Mesenteric fat pad (tissue), 1 donor: ENCODE measurements around the gene DCDC2B. TPM values are rescaled to one million over a fixed set of nuclear protein-coding genes. Genes with fewer than 3 reads are reported as not detected.
"Not testable (repeated sequence)": the region's sequence is repeated elsewhere in the genome, so short reads cannot be mapped to it uniquely, and the experiment has no call there.

Experiments
- DNase-seq: peaks from one replicate; pipeline ENCODE4 v3.0.0-alpha.2; 2020; ENCODE audit warnings: low spot score
- long read RNA-seq: library from polyadenylated mRNA; unstranded; transcript quantifications from one replicate; pipeline ENCODE4 v2.0.0, GENCODE V29; 2020
- total RNA-seq: library from RNA; stranded (reverse); fragmentation: NEBNext Ultra II Directional; extraction: Animal tissue kit (Norgen Biotek cat#: 25700); gene quantifications from one replicate; pipeline ENCODE4 v1.2.1, GENCODE V29; 2021
- donor health status: DM: yes; HTN: yes; CAD: no.

The DCDC2B gene
- total RNA-seq, result not detected
- long read RNA-seq, partial matches to known transcripts, result 0 of 2 reads
- long read RNA-seq, other reads (novel, unspliced or antisense), result 2 of 2 reads

- no peak for DNase-seq
These were observed at the start of gene DCDC2B for GRCh38 chr1:32208891-32209328. DCDC2B (plus strand) TSS chr1:32209089; CDS start chr1:32209094, 5 bp downstream.

GRCh38 chr1:32159189-32159588 lies 49.7 kb upstream of the DCDC2B start:
- no peak for DNase-seq

- DNase-seq, result no peak
These were observed 45.5 kb upstream of the DCDC2B start for GRCh38 chr1:32163405-32163804.

GRCh38 chr1:32165633-32166032 lies 43.3 kb upstream of the DCDC2B start:
- not testable (repeated sequence) for DNase-seq

GRCh38 chr1:32170991-32171390 lies 37.9 kb upstream of the DCDC2B start:
- DNase-seq, result no peak

GRCh38 chr1:32172621-32173245 lies 36.2 kb upstream of the DCDC2B start:
- no peak for DNase-seq

- DNase-seq, result no peak
These were observed 30.3 kb upstream of the DCDC2B start for GRCh38 chr1:32178380-32179192.

- DNase-seq, result no peak
These were observed 29.8 kb upstream of the DCDC2B start for GRCh38 chr1:32179193-32179442.

- DNase-seq, result peak; percentile 99
These were observed 29.3 kb upstream of the DCDC2B start, which contains the start of gene TXLNA for GRCh38 chr1:32179443-32180185. TXLNA (plus strand) TSS chr1:32179675; CDS start chr1:32180346, 671 bp downstream.

GRCh38 chr1:32180186-32181060 lies 28.5 kb upstream of the DCDC2B start:
- no peak for DNase-seq

GRCh38 chr1:32181065-32181464 lies 27.8 kb upstream of the DCDC2B start:
- no peak for DNase-seq

GRCh38 chr1:32181563-32181962 lies 27.3 kb upstream of the DCDC2B start:
- DNase-seq, result no peak

GRCh38 chr1:32182060-32182459 lies 26.8 kb upstream of the DCDC2B start:
- no peak for DNase-seq

GRCh38 chr1:32184650-32185049 lies 24.2 kb upstream of the DCDC2B start:
- DNase-seq, result no peak

- no peak for DNase-seq
These were observed 22.8 kb upstream of the DCDC2B start for GRCh38 chr1:32186077-32186476.

GRCh38 chr1:32186491-32186890 lies 22.4 kb upstream of the DCDC2B start:
- no peak for DNase-seq

- no peak for DNase-seq
These were observed 21.0 kb upstream of the DCDC2B start for GRCh38 chr1:32187850-32188249.

- DNase-seq, result no peak
These were observed 16.5 kb upstream of the DCDC2B start for GRCh38 chr1:32192220-32192948.

- DNase-seq, result no peak
These were observed 13.9 kb upstream of the DCDC2B start for GRCh38 chr1:32194984-32195383.

GRCh38 chr1:32195531-32195930 lies 13.4 kb upstream of the DCDC2B start:
- no peak for DNase-seq
